Neutrophil (primary cell): Measurements from ENCODE around the gene ZNF219.

Experiments
- H3K27ac ChIP-seq: fragments of 200-600 bp; sonication (generic); 2 replicates; pipeline ENCODE4 v1.5.1; 2016; ENCODE audit warnings: mild to moderate bottlenecking, moderate library complexity
- H3K27me3 ChIP-seq: fragments of 200-600 bp; sonication (generic); 2 replicates; pipeline ENCODE4 v1.6.0; 2016; ENCODE audit warnings: mild to moderate bottlenecking
- H3K36me3 ChIP-seq: fragments of 200-600 bp; sonication (generic); 2 replicates; pipeline ENCODE4 v1.5.1; 2017
- H3K4me1 ChIP-seq, 2 experiments: fragments of 200-600 bp in 1 of 2; sonication (generic) in 1 of 2; 1 replicate in 1 of 2; 2 replicates in 1 of 2; pipeline versions ENCODE4 v1.5.1 to v1.6.1; 2013 to 2016; ENCODE audit warnings: low read depth in 1 of 2, low read length in 1 of 2, mild to moderate bottlenecking in 1 of 2, moderate library complexity in 1 of 2; ENCODE audit not compliant: control insufficient read depth in 1 of 2, insufficient read depth in 1 of 2
- H3K4me3 ChIP-seq, 2 experiments: fragments of 200-600 bp in 1 of 2; sonication (generic) in 1 of 2; 1 replicate in 1 of 2; 2 replicates in 1 of 2; pipeline ENCODE4 v1.5.1; 2013 to 2016; ENCODE audit warnings: low read depth in 1 of 2, low read length in 1 of 2, mild to moderate bottlenecking in 1 of 2, moderate library complexity in 1 of 2
- H3K9me3 ChIP-seq: fragments of 200-600 bp; sonication (generic); 2 replicates; pipeline ENCODE4 v1.5.1; 2016
- CTCF ChIP-seq: fragments of 200-600 bp; sonication (generic); IDR thresholded peaks from 2 replicates; pipeline ENCODE4 v1.5.1; 2016; ENCODE audit warnings: antibody characterized with exemption

ZNF219 gene

GRCh38 chr14:21059842-21060613, 38.4 kb downstream of the ZNF219 start:
- no peak overlapping the region for H3K4me3 ChIP-seq
- H3K36me3 ChIP-seq, result no peaks in the 10 kb centered on the region

GRCh38 chr14:21058903-21059302, 39.6 kb downstream of the ZNF219 start:
- Histone ChIP-seq H3K27ac (no peak overlapping the region), H3K4me1 (no peaks in the 10 kb centered on the region), H3K27me3 (peaks cover 39% of the 10 kb centered on the region), H3K36me3 (no peaks in the 10 kb centered on the region), H3K9me3 (no peaks in the 10 kb centered on the region), H3K4me3 (no peak overlapping the region)
- no peak for TF ChIP-seq CTCF

More at GRCh38 chr14:21059842-21060613, 38.4 kb downstream of the ZNF219 start:
- Histone ChIP-seq H3K4me1 (no peaks in the 10 kb centered on the region), H3K27me3 (peaks cover 50% of the 10 kb centered on the region), H3K9me3 (no peaks in the 10 kb centered on the region), H3K27ac (no peak overlapping the region)
- no peak for TF ChIP-seq CTCF

- peaks cover 30% of the 10 kb centered on the region for H3K27me3 ChIP-seq
- H3K36me3 ChIP-seq, result no peaks in the 10 kb centered on the region
- H3K4me3 ChIP-seq, result no peak within 1 kb of the TSS
- H3K27ac ChIP-seq, result no peak within 1 kb of the TSS
- no peak for TF ChIP-seq CTCF
- no peaks in the 10 kb centered on the region for H3K4me1 ChIP-seq
- H3K9me3 ChIP-seq, result no peaks in the 10 kb centered on the region
Observed at GRCh38 chr14:21057803-21058675, 40.4 kb downstream of the ZNF219 start, which contains the start of gene RNASE8. Gene RNASE8, plus strand, starts transcription at chr14:21057822. Its CDS starts 71 bp downstream, at chr14:21057893.

GRCh38 chr14:21056520-21057163, 41.8 kb downstream of the ZNF219 start:
- Histone ChIP-seq H3K9me3 (no peaks in the 10 kb centered on the region), H3K4me3 (no peak overlapping the region), H3K27me3 (peaks cover 17% of the 10 kb centered on the region), H3K4me1 (no peaks in the 10 kb centered on the region), H3K36me3 (no peaks in the 10 kb centered on the region), H3K27ac (no peak overlapping the region)
- no peak for TF ChIP-seq CTCF

GRCh38 chr14:21055432-21056117, 42.9 kb downstream of the ZNF219 start:
- no peaks in the 10 kb centered on the region for H3K4me1 ChIP-seq
- H3K4me3 ChIP-seq, result no peak overlapping the region
- no peak overlapping the region for H3K27ac ChIP-seq
- H3K9me3 ChIP-seq, result no peaks in the 10 kb centered on the region
- H3K36me3 ChIP-seq, result no peaks in the 10 kb centered on the region
- H3K27me3 ChIP-seq, result peaks cover 7% of the 10 kb centered on the region
- no peak for TF ChIP-seq CTCF
